GM10266 (cell line): ENCODE data around the gene VSTM5.

Experiments
- DNase-seq: peaks from one replicate; pipeline ENCODE4 v3.0.0; 2012; ENCODE audit errors: extremely low spot score
- CTCF ChIP-seq: IDR thresholded peaks from 2 replicates; pipeline ENCODE4 v1.5.1; 2012; ENCODE audit warnings: mild to moderate bottlenecking, low read depth; ENCODE audit not compliant: control insufficient read depth, insufficient read depth; ENCODE audit errors: missing control alignments

VSTM5 gene

GRCh38 chr11:93819966-93820695 is 30.3 kb downstream of the VSTM5 start:
- no peak for TF ChIP-seq CTCF

GRCh38 chr11:93817426-93818348 is 32.7 kb downstream of the VSTM5 start:
- TF ChIP-seq CTCF = no peak
- DNase-seq = no peak

More at GRCh38 chr11:93819966-93820695, 30.3 kb downstream of the VSTM5 start:
- DNase-seq = no peak

- no peak for TF ChIP-seq CTCF
- DNase-seq = no peak
Measured at GRCh38 chr11:93814966-93815633, 35.3 kb downstream of the VSTM5 start.

GRCh38 chr11:93813974-93814373 is 36.4 kb downstream of the VSTM5 start:
- TF ChIP-seq CTCF = no peak
- DNase-seq = no peak

GRCh38 chr11:93807980-93808379 is 42.4 kb downstream of the VSTM5 start:
- DNase-seq = no peak
- TF ChIP-seq CTCF = no peak

GRCh38 chr11:93804879-93805278 is 45.5 kb downstream of the VSTM5 start:
- no peak for DNase-seq
- TF ChIP-seq CTCF = no peak
